OCI-LY3 (cell line): ENCODE results near the gene DNAH17.

Experiments
- EZH2phosphoT487 ChIP-seq: fragments of 200-600 bp; shearing (Covaris generic); IDR thresholded peaks from 2 replicates; pipeline ENCODE4 v1.6.1; 2018; ENCODE audit warnings: antibody characterized with exemption, mixed run types, low read depth
- TF ChIP-seq, protein P1 (sequence below): fragments of 200-600, 300-600 bp; sonication (generic); IDR thresholded peaks from 2 replicates; pipeline ENCODE4 v1.5.1; 2014; ENCODE audit warnings: antibody characterized with exemption, low read length, low read depth

DNA sequence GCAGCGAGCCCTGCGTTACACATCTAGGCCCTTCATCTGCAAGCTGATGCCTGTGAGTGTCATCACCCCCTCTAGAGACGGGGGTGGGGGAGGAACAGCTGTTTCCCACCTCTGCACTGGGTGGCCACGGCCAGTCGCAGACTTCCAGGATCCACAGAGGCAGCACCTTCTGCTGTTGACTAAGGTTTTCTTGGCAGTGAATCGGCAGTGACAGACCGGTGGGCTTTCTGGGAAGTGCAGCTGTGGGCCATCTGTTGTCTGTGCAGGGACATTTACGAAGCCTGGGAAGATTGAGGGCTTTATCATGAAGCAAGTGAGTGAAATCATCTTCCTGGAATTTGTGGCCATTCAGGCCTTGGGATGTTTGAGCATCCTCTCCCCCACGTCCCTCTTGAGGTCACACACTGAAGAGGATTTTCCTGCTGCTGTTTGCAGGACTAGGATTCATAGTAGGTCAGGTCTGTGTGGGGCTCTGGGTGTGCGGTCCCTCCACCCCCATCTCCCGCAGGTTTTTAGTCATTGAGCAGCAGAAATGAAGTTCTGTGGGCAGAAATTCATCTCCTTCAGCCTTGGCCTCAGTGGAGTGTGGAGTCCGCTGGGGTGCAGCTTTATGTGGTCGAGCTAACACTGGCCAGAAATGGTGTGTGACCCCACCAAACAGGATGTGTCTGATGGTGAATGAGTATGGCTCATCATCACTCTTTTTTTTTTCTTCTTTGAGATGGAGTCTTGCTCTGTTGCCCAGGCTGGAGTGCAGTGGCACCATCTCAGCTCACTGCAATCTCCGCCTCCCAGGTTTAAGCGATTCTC, 186.8 kb downstream of the DNAH17 start:
- TF ChIP-seq, protein P1, sequence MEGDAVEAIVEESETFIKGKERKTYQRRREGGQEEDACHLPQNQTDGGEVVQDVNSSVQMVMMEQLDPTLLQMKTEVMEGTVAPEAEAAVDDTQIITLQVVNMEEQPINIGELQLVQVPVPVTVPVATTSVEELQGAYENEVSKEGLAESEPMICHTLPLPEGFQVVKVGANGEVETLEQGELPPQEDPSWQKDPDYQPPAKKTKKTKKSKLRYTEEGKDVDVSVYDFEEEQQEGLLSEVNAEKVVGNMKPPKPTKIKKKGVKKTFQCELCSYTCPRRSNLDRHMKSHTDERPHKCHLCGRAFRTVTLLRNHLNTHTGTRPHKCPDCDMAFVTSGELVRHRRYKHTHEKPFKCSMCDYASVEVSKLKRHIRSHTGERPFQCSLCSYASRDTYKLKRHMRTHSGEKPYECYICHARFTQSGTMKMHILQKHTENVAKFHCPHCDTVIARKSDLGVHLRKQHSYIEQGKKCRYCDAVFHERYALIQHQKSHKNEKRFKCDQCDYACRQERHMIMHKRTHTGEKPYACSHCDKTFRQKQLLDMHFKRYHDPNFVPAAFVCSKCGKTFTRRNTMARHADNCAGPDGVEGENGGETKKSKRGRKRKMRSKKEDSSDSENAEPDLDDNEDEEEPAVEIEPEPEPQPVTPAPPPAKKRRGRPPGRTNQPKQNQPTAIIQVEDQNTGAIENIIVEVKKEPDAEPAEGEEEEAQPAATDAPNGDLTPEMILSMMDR = no peak
- TF ChIP-seq EZH2phosphoT487 = no peak
